GM18873 (cell line): ENCODE measurements around the gene FANK1.
"Not testable (repeated sequence)": the region's sequence is repeated elsewhere in the genome, so short reads cannot be mapped to it uniquely, and the experiment has no call there.

Source experiments
- ATAC-seq: cut with Tn5 transposase; IDR thresholded peaks from one replicate; pipeline ENCODE4 v1.9.1; 2021; ENCODE audit warnings: mild to moderate bottlenecking, moderate library complexity, moderate number of reproducible peaks; ENCODE audit not compliant: unreplicated experiment, low FRiP score

The FANK1 gene

DNA sequence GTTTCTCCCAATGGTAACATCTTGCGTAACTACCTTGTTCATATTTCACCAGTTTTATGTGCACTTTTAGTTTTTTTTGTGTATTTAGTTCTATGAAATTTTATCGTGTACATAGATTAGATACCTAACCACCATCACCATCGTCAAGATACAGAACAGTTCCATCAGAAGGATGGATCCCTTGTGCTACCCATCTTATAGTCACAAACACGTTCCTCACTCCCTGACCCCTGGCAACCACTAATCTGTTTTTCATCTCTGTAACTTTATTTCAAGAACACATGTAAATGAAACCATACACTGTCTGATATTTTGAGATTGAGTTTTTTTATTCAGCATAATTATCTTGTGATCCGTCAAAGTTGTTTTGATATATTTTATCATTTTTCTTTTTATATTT is 29.9 kb downstream of the FANK1 start:
- ATAC-seq, result no peak

- not testable (repeated sequence) for ATAC-seq
Observed at GRCh38 chr10:125927265-125927664, 30.9 kb downstream of the FANK1 start.

GRCh38 chr10:125928928-125929585 is 32.7 kb downstream of the FANK1 start:
- ATAC-seq, result no peak

- no peak for ATAC-seq
Observed at GRCh38 chr10:125929618-125930017, 33.3 kb downstream of the FANK1 start.

- no peak for ATAC-seq
Observed at GRCh38 chr10:125933693-125934092, 37.3 kb downstream of the FANK1 start.

GRCh38 chr10:125936331-125936730 is 40.0 kb downstream of the FANK1 start:
- no peak for ATAC-seq

GRCh38 chr10:125940515-125940914 is 44.2 kb downstream of the FANK1 start:
- ATAC-seq, result no peak

DNA sequence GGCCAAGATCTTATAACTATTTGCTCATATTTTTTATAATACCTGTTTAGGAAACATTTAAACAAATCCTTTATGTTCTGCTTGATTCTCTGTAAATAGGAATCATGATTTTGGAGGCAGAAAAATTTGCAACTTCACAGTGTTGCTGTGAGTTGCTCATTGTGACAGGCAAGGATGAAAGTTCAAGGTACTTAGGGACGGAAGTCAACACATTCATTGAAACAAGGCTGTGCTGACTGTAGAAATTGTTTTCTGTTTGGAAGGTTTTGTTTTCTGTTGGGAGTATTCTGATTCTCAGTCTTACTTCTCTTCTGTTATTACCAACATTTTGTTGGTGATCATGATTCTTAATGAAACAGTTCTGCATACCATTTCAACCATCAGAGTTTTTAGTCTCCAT is 54.9 kb downstream of the FANK1 start:
- no peak for ATAC-seq

- no peak for ATAC-seq
Observed at GRCh38 chr10:125953778-125954385, 57.5 kb downstream of the FANK1 start.

- ATAC-seq, result no peak
Observed at GRCh38 chr10:125955766-125956165, 59.4 kb downstream of the FANK1 start.

DNA sequence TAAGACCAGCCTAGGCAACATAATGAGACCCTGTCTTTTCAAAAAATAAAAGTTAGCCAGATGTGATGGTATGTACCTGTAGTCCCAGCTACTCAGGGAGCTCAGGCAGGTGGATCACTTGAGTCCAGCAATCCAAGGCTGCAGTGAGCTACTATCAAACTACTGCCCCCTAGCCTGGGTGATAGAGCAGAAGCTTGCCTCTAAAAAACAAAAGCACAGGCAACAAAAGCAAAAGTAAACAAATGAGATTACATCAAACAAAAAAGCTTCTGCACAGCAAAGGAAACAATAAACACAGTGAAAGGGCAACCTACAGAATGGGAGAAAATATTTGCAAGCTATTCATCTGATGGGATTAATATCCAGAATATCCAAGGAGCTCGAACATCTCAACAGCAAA is 65.4 kb downstream of the FANK1 start:
- no peak for ATAC-seq

- ATAC-seq, result no peak
Observed at GRCh38 chr10:125962200-125962599, 65.8 kb downstream of the FANK1 start.

- ATAC-seq, result no peak
Observed at GRCh38 chr10:125964558-125964957, 68.2 kb downstream of the FANK1 start.

DNA sequence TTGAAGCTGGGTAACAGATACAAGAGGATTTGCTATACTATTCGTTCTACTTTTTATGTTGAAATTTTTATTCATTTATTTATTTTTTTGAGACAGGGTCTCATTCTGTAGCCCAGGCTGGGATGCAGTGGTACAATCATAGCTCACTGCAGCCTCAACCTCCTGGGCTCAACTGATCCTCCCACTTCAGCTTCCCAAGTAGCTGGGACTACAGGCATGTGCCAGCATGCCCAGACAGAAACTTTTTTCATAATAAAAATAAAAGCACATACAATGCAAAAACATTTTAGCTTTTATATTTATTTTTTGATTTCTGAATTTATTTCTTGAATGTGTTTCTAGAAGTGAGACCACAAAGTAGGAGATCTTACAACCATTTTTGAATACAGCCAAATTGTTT is 71.2 kb downstream of the FANK1 start:
- no peak for ATAC-seq

- ATAC-seq, result not testable (repeated sequence)
Observed at GRCh38 chr10:125970077-125970630, 73.8 kb downstream of the FANK1 start.

DNA sequence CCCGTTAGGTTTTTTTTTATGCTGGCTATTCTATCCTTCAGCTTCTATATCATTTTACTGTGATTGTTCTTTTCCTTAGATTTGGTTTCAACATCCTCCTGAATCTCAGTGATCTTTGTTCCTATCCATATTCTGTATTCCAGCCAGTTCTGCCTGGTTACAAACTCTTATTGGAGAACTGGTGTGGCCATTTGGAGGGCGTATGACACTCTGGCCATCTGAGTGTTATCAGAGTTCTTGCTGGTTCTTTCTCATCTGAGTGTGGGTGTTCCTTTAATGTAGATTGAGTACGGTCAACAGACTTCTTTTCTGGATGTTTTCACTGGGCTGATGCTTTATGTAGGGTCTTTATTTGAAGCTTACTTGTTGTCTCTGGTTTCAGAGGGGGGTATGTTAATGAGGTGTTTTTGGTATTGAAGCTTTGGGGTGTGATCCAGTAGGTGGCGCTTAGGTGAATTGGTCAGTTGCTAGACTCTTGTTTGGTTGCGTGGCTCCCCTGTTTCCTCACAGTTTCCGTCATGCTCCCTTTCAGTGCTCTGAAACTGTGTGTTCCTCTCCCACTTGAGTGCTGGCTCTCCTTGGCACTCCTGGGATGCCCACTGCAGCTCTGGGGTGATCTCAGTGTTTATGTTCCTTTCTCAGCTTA is 80.7 kb downstream of the FANK1 start:
- no peak for ATAC-seq

GRCh38 chr10:125979976-125980375 is 83.6 kb downstream of the FANK1 start:
- no peak for ATAC-seq

DNA sequence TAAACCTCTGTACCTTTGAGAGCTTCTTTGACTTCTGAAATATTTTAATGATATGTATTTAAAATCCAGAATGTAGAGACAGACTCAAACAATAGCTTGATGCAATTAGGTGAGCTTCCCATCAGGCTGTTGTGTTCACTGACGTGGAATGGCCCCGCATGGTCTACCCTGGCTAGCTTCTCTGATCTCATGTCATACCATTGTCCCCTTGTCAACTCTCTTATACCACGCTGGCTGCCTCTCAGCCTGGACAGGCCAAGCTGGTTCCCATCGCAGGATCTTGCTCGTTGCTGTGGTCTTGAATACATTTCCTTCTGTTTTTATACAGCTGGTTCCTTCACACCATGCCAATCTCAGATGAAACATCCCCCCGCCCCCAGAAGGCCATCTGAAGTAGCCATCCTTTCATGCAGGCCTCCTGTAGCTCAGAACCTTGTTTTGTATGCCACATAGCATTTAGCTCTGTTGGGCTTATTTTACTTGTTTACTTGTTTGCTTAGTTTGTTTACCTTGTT is 84.2 kb downstream of the FANK1 start:
- no peak for ATAC-seq

GRCh38 chr10:125982260-125982948 is 86.0 kb downstream of the FANK1 start:
- no peak for ATAC-seq

DNA sequence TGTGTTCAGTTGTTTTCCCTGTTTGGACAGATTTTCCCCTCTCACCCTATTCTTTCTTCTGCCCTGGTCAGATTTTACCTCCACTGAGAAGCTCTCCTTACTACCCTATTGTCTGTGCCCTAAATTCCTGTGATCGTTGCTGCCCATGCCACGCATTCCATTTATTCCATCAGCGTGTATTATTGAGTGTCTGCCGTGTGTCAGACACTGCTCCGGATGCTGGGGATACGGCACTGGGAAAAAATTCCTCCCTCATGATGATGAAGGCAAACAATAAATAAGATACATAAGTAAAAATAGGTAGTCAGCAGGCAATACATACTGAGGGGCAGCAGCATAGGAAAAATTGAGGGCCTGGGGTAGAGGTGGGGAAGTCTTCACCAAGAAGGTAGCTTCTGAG is 86.8 kb downstream of the FANK1 start:
- ATAC-seq, result no peak

GRCh38 chr10:125983656-125984055 is 87.3 kb downstream of the FANK1 start:
- no peak for ATAC-seq
